ENCODE measurements around the gene SNW1. TPM values are rescaled to one million over a fixed set of nuclear protein-coding genes. Genes with fewer than 3 reads are reported as not detected.
A peak's percentile ranks its signal among the peaks of the same experiment; 100 is the strongest.

The SNW1 gene
- total and polyA plus RNA-seq, 2 donors = 54.9 to 81.4 TPM

DNA sequence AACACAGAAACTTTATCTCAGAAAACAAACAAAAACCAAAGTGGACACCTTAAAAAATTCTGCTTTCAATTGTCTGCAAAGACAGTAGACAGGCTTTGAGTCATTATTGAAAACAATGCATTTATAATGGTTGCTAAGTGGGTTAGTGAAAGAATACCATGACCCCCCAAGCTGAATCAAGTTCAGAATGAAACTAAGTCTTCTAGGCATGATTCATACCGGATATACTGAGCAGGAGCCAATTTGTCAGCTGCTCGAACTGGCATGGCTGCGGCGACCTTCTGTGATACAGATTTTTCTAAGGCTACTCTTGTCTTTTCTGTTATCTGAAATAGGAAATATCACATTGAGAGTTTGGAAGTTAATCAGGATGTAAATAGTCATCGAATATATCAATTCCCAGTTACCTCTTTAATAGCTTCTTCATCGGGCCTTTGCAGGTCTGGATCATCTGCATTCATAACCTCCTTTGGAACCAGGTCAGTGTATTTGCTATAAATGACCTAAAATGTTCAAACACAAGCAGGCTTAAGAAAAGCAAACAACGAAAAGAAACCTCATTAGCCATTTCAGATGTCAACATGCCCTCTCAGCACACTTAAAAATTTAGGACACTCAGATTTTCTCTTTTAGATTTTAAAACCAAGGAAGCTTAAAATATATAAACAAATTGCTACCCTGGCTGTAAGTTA is 22.3 kb downstream of the SNW1 start:
- DNase-seq (ENCODE audit: low read depth in 6 of 9, low spot score in 9 of 9) = no peak
- H3K4me1 ChIP-seq (ENCODE audit: control insufficient read depth in 2 of 2, insufficient read depth in 2 of 2, low read length in 2 of 2) = no peaks in the 10 kb centered on the region
- no peaks in the 10 kb centered on the region for H3K9me3 ChIP-seq (ENCODE audit: control insufficient read depth in 2 of 2, insufficient read depth in 1 of 2, low read length in 1 of 2)
- H3K36me3 ChIP-seq (ENCODE audit: control insufficient read depth in 2 of 2, insufficient read depth in 2 of 2, low read length in 1 of 2) = peaks cover 38 to 52% of the 10 kb centered on the region in 2 donors
- no peaks in the 10 kb centered on the region for H3K27me3 ChIP-seq (ENCODE audit: control insufficient read depth in 2 of 2, insufficient read depth in 1 of 2, low read length in 1 of 2)
- no peak overlapping the region for H3K4me3 ChIP-seq (ENCODE audit: low read length in 2 of 2)
- WGBS = 98% methylated on average over 7 of the region's 7 CpGs
- no peak overlapping the region for H3K27ac ChIP-seq (ENCODE audit: low read depth in 1 of 2, low read length in 1 of 2)

DNA sequence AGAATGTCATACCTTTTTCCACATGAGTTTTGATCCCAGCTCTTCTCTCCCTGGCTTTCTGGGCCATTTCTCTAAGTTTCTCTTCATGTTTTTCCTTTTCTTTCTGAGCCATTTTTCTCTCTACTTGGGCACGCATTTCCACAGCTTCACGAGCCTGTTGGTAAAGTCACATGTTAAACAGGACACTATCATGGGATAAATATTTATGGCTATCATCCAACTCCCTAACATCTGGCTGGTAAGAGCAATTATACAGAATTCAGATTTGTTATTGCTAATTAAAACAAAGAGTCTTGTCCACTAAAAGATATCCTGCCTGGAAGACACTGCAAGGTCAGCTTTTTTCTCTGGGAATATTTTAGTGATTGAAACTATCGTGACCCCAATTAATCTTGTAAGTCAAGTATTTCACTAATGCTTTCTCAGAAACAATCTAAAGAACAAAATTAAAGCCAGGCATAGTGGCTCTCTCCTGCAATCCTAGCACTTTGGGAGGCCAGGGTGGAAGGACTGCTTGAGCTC is 29.9 kb downstream of the SNW1 start:
- Histone ChIP-seq H3K9me3 (ENCODE audit: control insufficient read depth in 2 of 2, insufficient read depth in 1 of 2, low read length in 1 of 2) (no peaks in the 10 kb centered on the region), H3K4me1 (ENCODE audit: control insufficient read depth in 2 of 2, insufficient read depth in 2 of 2, low read length in 2 of 2) (no peaks in the 10 kb centered on the region), H3K27me3 (ENCODE audit: control insufficient read depth in 2 of 2, insufficient read depth in 1 of 2, low read length in 1 of 2) (no peaks in the 10 kb centered on the region), H3K27ac (ENCODE audit: low read depth in 1 of 2, low read length in 1 of 2) (no peak overlapping the region), H3K36me3 (ENCODE audit: control insufficient read depth in 2 of 2, insufficient read depth in 2 of 2, low read length in 1 of 2) (peaks cover 41 to 80% of the 10 kb centered on the region in 2 donors), H3K4me3 (ENCODE audit: low read length in 2 of 2) (no peak overlapping the region)
- DNase-seq (ENCODE audit: low read depth in 6 of 9, low spot score in 9 of 9) = no peak
- 99% methylated on average over 3 of the region's 3 CpGs for WGBS

- Histone ChIP-seq H3K4me1 (ENCODE audit: control insufficient read depth in 2 of 2, insufficient read depth in 2 of 2, low read length in 2 of 2) (no peaks in the 10 kb centered on the region), H3K27me3 (ENCODE audit: control insufficient read depth in 2 of 2, insufficient read depth in 1 of 2, low read length in 1 of 2) (no peaks in the 10 kb centered on the region), H3K9me3 (ENCODE audit: control insufficient read depth in 2 of 2, insufficient read depth in 1 of 2, low read length in 1 of 2) (no peaks in the 10 kb centered on the region), H3K4me3 (ENCODE audit: low read length in 2 of 2) (no peak overlapping the region), H3K27ac (ENCODE audit: low read depth in 1 of 2, low read length in 1 of 2) (no peak overlapping the region), H3K36me3 (ENCODE audit: control insufficient read depth in 2 of 2, insufficient read depth in 2 of 2, low read length in 1 of 2) (peaks cover 43 to 73% of the 10 kb centered on the region in 2 donors)
- WGBS = 98% methylated on average over 3 of the region's 3 CpGs
- DNase-seq (ENCODE audit: low read depth in 6 of 9, low spot score in 9 of 9) = no peak
Observed at GRCh38 chr14:77722301-77722700, 38.7 kb downstream of the SNW1 start.

DNA sequence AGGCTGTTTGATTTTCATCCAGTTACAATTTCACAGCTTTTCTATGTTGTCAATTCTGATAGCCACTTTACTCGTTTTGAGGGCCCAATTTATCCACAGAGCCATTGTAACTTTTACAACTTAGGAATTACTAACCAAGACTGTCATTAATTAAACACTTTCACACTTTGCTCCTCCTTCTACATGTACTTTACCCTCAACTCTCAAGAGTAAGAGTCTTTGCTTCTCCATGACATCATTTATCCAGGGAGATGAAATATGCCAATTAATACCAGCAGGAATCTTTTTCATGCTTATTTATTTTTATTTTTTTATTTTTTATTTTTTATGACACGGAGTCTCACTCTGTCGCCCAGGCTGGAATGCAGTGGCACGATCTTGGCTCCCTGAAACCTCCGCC is 39.5 kb downstream of the SNW1 start:
- H3K4me1 ChIP-seq (ENCODE audit: control insufficient read depth in 2 of 2, insufficient read depth in 2 of 2, low read length in 2 of 2) = no peaks in the 10 kb centered on the region
- peaks cover 47 to 75% of the 10 kb centered on the region in 2 donors for H3K36me3 ChIP-seq (ENCODE audit: control insufficient read depth in 2 of 2, insufficient read depth in 2 of 2, low read length in 1 of 2)
- no peak overlapping the region for H3K27ac ChIP-seq (ENCODE audit: low read depth in 1 of 2, low read length in 1 of 2)
- H3K27me3 ChIP-seq (ENCODE audit: control insufficient read depth in 2 of 2, insufficient read depth in 1 of 2, low read length in 1 of 2) = no peaks in the 10 kb centered on the region
- no peak for DNase-seq (ENCODE audit: low read depth in 6 of 9, low spot score in 9 of 9)
- no peaks in the 10 kb centered on the region for H3K9me3 ChIP-seq (ENCODE audit: control insufficient read depth in 2 of 2, insufficient read depth in 1 of 2, low read length in 1 of 2)
- H3K4me3 ChIP-seq (ENCODE audit: low read length in 2 of 2) = no peak overlapping the region
- 97% methylated on average over 5 of the region's 5 CpGs for WGBS

- WGBS = 96% methylated on average over 5 of the region's 5 CpGs
- Histone ChIP-seq H3K9me3 (ENCODE audit: control insufficient read depth in 2 of 2, insufficient read depth in 1 of 2, low read length in 1 of 2) (no peaks in the 10 kb centered on the region), H3K4me1 (ENCODE audit: control insufficient read depth in 2 of 2, insufficient read depth in 2 of 2, low read length in 2 of 2) (no peaks in the 10 kb centered on the region), H3K4me3 (ENCODE audit: low read length in 2 of 2) (no peak overlapping the region), H3K27me3 (ENCODE audit: control insufficient read depth in 2 of 2, insufficient read depth in 1 of 2, low read length in 1 of 2) (no peaks in the 10 kb centered on the region), H3K36me3 (ENCODE audit: control insufficient read depth in 2 of 2, insufficient read depth in 2 of 2, low read length in 1 of 2) (peaks cover 44 to 64% of the 10 kb centered on the region in 2 donors), H3K27ac (ENCODE audit: low read depth in 1 of 2, low read length in 1 of 2) (no peak overlapping the region)
- no peak for DNase-seq (ENCODE audit: low read depth in 6 of 9, low spot score in 9 of 9)
Observed at GRCh38 chr14:77717608-77718305, 43.2 kb downstream of the SNW1 start.

DNA sequence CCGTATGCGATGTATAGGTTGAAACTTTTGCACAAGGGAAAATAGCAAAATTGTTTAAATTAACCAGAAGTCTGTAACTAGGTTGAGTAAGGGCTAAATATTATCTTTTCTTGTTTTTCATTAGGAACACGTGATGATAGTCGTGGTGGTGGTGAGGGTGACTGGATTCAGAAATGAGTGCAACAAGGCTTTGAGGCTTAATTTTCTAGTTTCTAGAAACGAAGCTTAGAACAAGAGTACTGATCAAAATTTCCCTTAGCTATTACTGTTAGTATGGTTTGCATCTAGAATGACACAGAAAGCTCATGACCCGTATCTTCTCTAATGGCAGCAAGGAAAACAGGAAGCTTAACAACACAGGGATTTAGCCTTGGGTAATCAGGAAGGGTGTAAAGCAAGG is 46.0 kb downstream of the SNW1 start:
- H3K4me3 ChIP-seq (ENCODE audit: low read length in 2 of 2) = no peak overlapping the region
- no peak overlapping the region for H3K27ac ChIP-seq (ENCODE audit: low read depth in 1 of 2, low read length in 1 of 2)
- DNase-seq (ENCODE audit: low read depth in 6 of 9, low spot score in 9 of 9) = no peak
- peaks cover 54 to 72% of the 10 kb centered on the region in 2 donors for H3K36me3 ChIP-seq (ENCODE audit: control insufficient read depth in 2 of 2, insufficient read depth in 2 of 2, low read length in 1 of 2)
- no peaks in the 10 kb centered on the region for H3K9me3 ChIP-seq (ENCODE audit: control insufficient read depth in 2 of 2, insufficient read depth in 1 of 2, low read length in 1 of 2)
- 96% methylated on average over 6 of the region's 6 CpGs for WGBS
- no peaks in the 10 kb centered on the region for H3K27me3 ChIP-seq (ENCODE audit: control insufficient read depth in 2 of 2, insufficient read depth in 1 of 2, low read length in 1 of 2)
- H3K4me1 ChIP-seq (ENCODE audit: control insufficient read depth in 2 of 2, insufficient read depth in 2 of 2, low read length in 2 of 2) = no peaks in the 10 kb centered on the region

DNA sequence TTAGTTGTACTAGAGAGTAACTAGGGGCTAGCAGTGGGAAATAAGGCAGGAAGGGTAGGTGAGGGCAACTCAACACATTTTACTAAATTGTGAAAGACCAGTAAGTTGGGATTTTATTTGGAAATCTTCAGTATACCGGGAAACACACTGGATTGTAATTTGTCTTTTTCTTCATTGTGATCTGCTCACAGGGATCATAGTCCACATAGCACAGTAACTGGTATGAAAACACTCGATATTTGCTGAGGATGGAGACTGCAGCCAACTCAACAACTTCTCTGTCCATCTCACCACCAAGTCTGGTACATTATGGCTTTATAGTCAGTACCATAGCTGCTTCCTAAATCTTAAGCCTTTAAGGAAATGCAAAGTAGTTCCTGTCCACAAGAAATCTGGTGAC is 50.6 kb downstream of the SNW1 start:
- H3K27ac ChIP-seq (ENCODE audit: low read depth in 1 of 2, low read length in 1 of 2) = no peak overlapping the region
- H3K27me3 ChIP-seq (ENCODE audit: control insufficient read depth in 2 of 2, insufficient read depth in 1 of 2, low read length in 1 of 2) = no peaks in the 10 kb centered on the region
- peaks cover 7 to 12% of the 10 kb centered on the region in 2 donors for H3K4me1 ChIP-seq (ENCODE audit: control insufficient read depth in 2 of 2, insufficient read depth in 2 of 2, low read length in 2 of 2)
- no peak overlapping the region for H3K4me3 ChIP-seq (ENCODE audit: low read length in 2 of 2)
- no peak for DNase-seq (ENCODE audit: low read depth in 6 of 9, low spot score in 9 of 9)
- peaks cover 26 to 39% of the 10 kb centered on the region in 2 donors for H3K36me3 ChIP-seq (ENCODE audit: control insufficient read depth in 2 of 2, insufficient read depth in 2 of 2, low read length in 1 of 2)
- no peaks in the 10 kb centered on the region for H3K9me3 ChIP-seq (ENCODE audit: control insufficient read depth in 2 of 2, insufficient read depth in 1 of 2, low read length in 1 of 2)
- WGBS = 96% methylated on average over 2 of the region's 2 CpGs

DNA sequence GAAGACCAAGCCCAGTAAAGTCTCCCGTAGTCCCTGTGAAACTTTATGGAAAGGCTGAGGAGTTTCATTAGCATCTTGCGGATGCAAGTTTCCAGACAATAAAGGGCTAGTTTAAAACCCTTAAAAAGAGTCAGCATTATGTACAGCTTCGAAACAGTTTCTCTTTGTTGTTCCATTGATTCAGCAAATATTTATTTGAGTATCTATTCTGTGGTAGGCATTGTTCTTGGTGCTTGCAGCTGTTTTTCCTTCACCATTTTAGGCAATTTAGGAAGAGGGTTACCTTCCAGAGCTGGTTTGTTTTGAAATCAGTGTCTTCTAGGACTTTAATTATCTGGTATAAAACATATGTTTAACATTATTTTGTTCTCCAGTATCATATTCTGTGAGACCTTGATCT is 51.5 kb downstream of the SNW1 start:
- Histone ChIP-seq H3K9me3 (ENCODE audit: control insufficient read depth in 2 of 2, insufficient read depth in 1 of 2, low read length in 1 of 2) (no peaks in the 10 kb centered on the region), H3K27me3 (ENCODE audit: control insufficient read depth in 2 of 2, insufficient read depth in 1 of 2, low read length in 1 of 2) (no peaks in the 10 kb centered on the region), H3K4me3 (ENCODE audit: low read length in 2 of 2) (no peak overlapping the region), H3K4me1 (ENCODE audit: control insufficient read depth in 2 of 2, insufficient read depth in 2 of 2, low read length in 2 of 2) (peaks cover 7 to 12% of the 10 kb centered on the region in 2 donors), H3K27ac (ENCODE audit: low read depth in 1 of 2, low read length in 1 of 2) (no peak overlapping the region), H3K36me3 (ENCODE audit: control insufficient read depth in 2 of 2, insufficient read depth in 2 of 2, low read length in 1 of 2) (peaks cover 22 to 35% of the 10 kb centered on the region in 2 donors)
- WGBS = 98% methylated on average over 3 of the region's 3 CpGs
- DNase-seq (ENCODE audit: low read depth in 6 of 9, low spot score in 9 of 9) = no peak

GRCh38 chr14:77708749-77709148 is 52.2 kb downstream of the SNW1 start:
- DNase-seq (ENCODE audit: low read depth in 6 of 9, low spot score in 9 of 9) = no peak
- Histone ChIP-seq H3K9me3 (ENCODE audit: control insufficient read depth in 2 of 2, insufficient read depth in 1 of 2, low read length in 1 of 2) (no peaks in the 10 kb centered on the region), H3K4me1 (ENCODE audit: control insufficient read depth in 2 of 2, insufficient read depth in 2 of 2, low read length in 2 of 2) (peaks cover 7 to 12% of the 10 kb centered on the region in 2 donors), H3K36me3 (ENCODE audit: control insufficient read depth in 2 of 2, insufficient read depth in 2 of 2, low read length in 1 of 2) (peaks cover 21 to 40% of the 10 kb centered on the region in 2 donors), H3K4me3 (ENCODE audit: low read length in 2 of 2) (peak overlapping the region; percentile 66 to 95), H3K27me3 (ENCODE audit: control insufficient read depth in 2 of 2, insufficient read depth in 1 of 2, low read length in 1 of 2) (no peaks in the 10 kb centered on the region), H3K27ac (ENCODE audit: low read depth in 1 of 2, low read length in 1 of 2) (no peak overlapping the region)
- 35% methylated on average over 7 of the region's 7 CpGs for WGBS
